Measurements from ENCODE around the gene SEMA4A. TPM values are rescaled to one million over a fixed set of nuclear protein-coding genes. Genes with fewer than 3 reads are reported as not detected.
A peak's percentile ranks its signal among the peaks of the same experiment; 100 is the strongest.

The SEMA4A gene
- total RNA-seq, 1 experiment from 2014 or later, result 1.5 TPM

DNA sequence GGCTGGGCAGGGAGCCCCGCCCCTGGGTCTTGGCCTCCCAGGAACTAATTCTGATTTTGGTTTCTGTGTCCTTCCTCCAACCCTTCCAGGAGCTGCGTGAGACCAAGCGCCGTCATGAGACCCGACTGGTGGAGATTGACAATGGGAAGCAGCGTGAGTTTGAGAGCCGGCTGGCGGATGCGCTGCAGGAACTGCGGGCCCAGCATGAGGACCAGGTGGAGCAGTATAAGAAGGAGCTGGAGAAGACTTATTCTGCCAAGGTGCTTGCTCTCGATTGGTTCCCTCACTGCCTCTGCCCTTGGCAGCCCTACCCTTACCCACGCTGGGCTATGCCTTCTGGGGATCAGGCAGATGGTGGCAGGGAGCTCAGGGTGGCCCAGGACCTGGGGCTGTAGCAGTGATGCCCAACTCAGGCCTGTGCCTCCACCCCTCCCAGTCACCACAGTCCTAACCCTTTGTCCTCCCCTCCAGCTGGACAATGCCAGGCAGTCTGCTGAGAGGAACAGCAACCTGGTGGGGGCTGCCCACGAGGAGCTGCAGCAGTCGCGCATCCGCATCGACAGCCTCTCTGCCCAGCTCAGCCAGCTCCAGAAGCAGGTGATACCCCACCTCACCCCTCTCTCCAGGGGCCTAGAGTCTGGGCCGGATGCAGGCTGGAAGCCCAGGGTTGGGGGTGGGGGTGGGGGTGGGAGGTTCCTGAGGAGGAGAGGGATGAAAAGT lies 18.5 kb upstream of the SEMA4A start:
- ChIA-PET POLR2A (interaction anchor here (1.0 to 25.7 kb wide), 4 partner anchors 9 to 78 kb away, joined by 3 to 960 read pairs (median 4); partner anchors contain the start of gene PMF1), CTCF (interaction anchor here (0.9 to 46.2 kb wide), 5 partner anchors 8 to 110 kb away, joined by 3 to 1892 read pairs (median 28); partner anchors contain the start of gene MEX3A)
- H3K27me3 Mint-ChIP-seq (ENCODE audit: insufficient read depth, unreplicated experiment), result no peaks in the 10 kb centered on the region
- H3K27ac Mint-ChIP-seq (ENCODE audit: low read depth, unreplicated experiment), result no peak overlapping the region
- H3K9me3 Mint-ChIP-seq (ENCODE audit: unreplicated experiment), result no peaks in the 10 kb centered on the region
- H3K36me3 Mint-ChIP-seq (ENCODE audit: insufficient read depth, unreplicated experiment), result peaks cover 100% of the 10 kb centered on the region
- H3K4me1 Mint-ChIP-seq (ENCODE audit: insufficient read depth, unreplicated experiment), result peaks cover 7% of the 10 kb centered on the region
- H3K4me3 Mint-ChIP-seq (ENCODE audit: unreplicated experiment), result no peak overlapping the region
- no peak for DNase-seq (ENCODE audit: unreplicated experiment)
- no TSS peak for BruUV-seq (replicated peaks)
- intact Hi-C loops (cut with micrococcal nuclease), result no loop called here
- TF ChIP-seq, protein P1, sequence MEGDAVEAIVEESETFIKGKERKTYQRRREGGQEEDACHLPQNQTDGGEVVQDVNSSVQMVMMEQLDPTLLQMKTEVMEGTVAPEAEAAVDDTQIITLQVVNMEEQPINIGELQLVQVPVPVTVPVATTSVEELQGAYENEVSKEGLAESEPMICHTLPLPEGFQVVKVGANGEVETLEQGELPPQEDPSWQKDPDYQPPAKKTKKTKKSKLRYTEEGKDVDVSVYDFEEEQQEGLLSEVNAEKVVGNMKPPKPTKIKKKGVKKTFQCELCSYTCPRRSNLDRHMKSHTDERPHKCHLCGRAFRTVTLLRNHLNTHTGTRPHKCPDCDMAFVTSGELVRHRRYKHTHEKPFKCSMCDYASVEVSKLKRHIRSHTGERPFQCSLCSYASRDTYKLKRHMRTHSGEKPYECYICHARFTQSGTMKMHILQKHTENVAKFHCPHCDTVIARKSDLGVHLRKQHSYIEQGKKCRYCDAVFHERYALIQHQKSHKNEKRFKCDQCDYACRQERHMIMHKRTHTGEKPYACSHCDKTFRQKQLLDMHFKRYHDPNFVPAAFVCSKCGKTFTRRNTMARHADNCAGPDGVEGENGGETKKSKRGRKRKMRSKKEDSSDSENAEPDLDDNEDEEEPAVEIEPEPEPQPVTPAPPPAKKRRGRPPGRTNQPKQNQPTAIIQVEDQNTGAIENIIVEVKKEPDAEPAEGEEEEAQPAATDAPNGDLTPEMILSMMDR (IDR thresholded peaks at IDR 0.05; ENCODE audit: unreplicated experiment), result no peak

DNA sequence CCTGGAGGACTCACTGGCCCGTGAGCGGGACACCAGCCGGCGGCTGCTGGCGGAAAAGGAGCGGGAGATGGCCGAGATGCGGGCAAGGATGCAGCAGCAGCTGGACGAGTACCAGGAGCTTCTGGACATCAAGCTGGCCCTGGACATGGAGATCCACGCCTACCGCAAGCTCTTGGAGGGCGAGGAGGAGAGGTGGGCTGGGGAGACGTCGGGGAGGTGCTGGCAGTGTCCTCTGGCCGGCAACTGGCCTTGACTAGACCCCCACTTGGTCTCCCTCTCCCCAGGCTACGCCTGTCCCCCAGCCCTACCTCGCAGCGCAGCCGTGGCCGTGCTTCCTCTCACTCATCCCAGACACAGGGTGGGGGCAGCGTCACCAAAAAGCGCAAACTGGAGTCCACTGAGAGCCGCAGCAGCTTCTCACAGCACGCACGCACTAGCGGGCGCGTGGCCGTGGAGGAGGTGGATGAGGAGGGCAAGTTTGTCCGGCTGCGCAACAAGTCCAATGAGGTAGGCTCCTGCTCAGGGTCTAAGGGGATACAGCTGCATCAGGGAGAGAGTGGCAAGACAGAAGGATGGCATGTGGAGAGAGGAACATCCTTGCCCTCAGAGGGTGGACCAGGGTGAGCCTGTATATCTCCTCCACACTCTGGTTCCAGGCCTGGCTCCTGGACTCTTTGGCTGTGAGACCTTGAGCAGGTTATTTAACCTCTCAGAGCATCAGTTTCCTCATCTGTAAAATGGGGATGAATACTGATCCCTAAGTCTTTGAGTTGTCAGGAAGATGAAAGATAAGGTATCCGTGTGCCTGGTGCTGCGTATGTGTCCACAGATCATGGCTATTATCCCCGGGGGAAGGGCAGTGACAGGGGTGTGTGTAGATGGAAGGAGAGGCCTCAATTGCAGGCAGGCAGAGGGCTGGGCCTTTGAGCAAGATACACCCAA lies 17.2 kb upstream of the SEMA4A start:
- Mint-ChIP-seq H3K4me1 (ENCODE audit: insufficient read depth, unreplicated experiment) (peaks cover 6% of the 10 kb centered on the region), H3K27me3 (ENCODE audit: insufficient read depth, unreplicated experiment) (no peaks in the 10 kb centered on the region), H3K36me3 (ENCODE audit: insufficient read depth, unreplicated experiment) (peaks cover 100% of the 10 kb centered on the region), H3K27ac (ENCODE audit: low read depth, unreplicated experiment) (no peak overlapping the region), H3K9me3 (ENCODE audit: unreplicated experiment) (no peaks in the 10 kb centered on the region), H3K4me3 (ENCODE audit: unreplicated experiment) (no peak overlapping the region)
- CTCF ChIA-PET, result interaction anchor here (0.5 to 46.2 kb wide), 6 partner anchors 7 to 89 kb away, joined by 3 to 1892 read pairs (median 17); partner anchors contain the start of gene MEX3A
- DNase-seq (ENCODE audit: unreplicated experiment), result no peak
- TF ChIP-seq, protein P1 (IDR thresholded peaks at IDR 0.05; ENCODE audit: unreplicated experiment), result no peak
- no TSS peak for BruUV-seq (replicated peaks)
- intact Hi-C loops (cut with micrococcal nuclease), result no loop called here
- POLR2A ChIA-PET, result interaction anchor here (1.4 to 25.7 kb wide), 2 partner anchors 10 to 40 kb away, joined by 4 to 960 read pairs; no protein-coding TSS in a partner anchor

DNA sequence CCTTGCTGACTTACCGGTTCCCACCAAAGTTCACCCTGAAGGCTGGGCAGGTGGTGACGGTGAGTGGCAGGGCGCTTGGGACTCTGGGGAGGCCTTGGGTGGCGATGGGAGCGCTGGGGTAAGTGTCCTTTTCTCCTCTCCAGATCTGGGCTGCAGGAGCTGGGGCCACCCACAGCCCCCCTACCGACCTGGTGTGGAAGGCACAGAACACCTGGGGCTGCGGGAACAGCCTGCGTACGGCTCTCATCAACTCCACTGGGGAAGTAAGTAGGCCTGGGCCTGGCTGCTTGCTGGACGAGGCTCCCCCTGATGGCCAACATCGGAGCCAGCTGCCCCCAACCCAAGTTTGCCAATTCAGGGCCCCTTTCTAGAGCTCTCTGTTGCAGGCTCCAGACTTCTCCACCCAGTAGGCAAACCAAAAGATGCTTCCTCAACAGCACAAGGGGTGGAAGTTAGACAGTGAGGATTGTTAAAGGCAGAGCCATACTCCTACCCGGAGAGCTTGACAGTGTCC lies 16.4 kb upstream of the SEMA4A start:
- intact Hi-C loops (cut with micrococcal nuclease), result no loop called here
- H3K27me3 Mint-ChIP-seq (ENCODE audit: insufficient read depth, unreplicated experiment), result no peaks in the 10 kb centered on the region
- ChIA-PET CTCF (interaction anchor here (0.6 to 46.2 kb wide), 5 partner anchors 8 to 156 kb away, joined by 3 to 1892 read pairs (median 4); partner anchors contain the start of gene MEX3A), POLR2A (interaction anchor here (0.9 to 1.4 kb wide), 2 partner anchors 9 to 34 kb away, joined by 3 to 4 read pairs; no protein-coding TSS in a partner anchor)
- peaks cover 6% of the 10 kb centered on the region for H3K4me1 Mint-ChIP-seq (ENCODE audit: insufficient read depth, unreplicated experiment)
- no peak overlapping the region for H3K4me3 Mint-ChIP-seq (ENCODE audit: unreplicated experiment)
- no peaks in the 10 kb centered on the region for H3K9me3 Mint-ChIP-seq (ENCODE audit: unreplicated experiment)
- TF ChIP-seq, protein P1 (IDR thresholded peaks at IDR 0.05; ENCODE audit: unreplicated experiment), result peak; percentile 10
- DNase-seq (ENCODE audit: unreplicated experiment), result no peak
- peaks cover 99% of the 10 kb centered on the region for H3K36me3 Mint-ChIP-seq (ENCODE audit: insufficient read depth, unreplicated experiment)
- no peak overlapping the region for H3K27ac Mint-ChIP-seq (ENCODE audit: low read depth, unreplicated experiment)
- BruUV-seq (replicated peaks), result TSS peak; percentile 25

Measured in MCF 10A (cell line).